ENCODE measurements around the gene ASIC1. TPM values are rescaled to one million over a fixed set of nuclear protein-coding genes. Genes with fewer than 3 reads are reported as not detected.

Gene ASIC1
- polyA plus RNA-seq, 3 donors, result not detected

- H3K9me3 ChIP-seq (replicated peaks in 1 of 2; ENCODE audit: control insufficient read depth in 1 of 2, insufficient read depth in 1 of 2, low read length in 2 of 2), result no peaks in the 10 kb centered on the region
- H3K9ac ChIP-seq (ENCODE audit: insufficient read depth, low read length, poor library complexity, severe bottlenecking), result no peak overlapping the region
- H3K79me2 ChIP-seq (ENCODE audit: insufficient read depth, low read length), result no peaks in the 10 kb centered on the region
- DNase-seq, result no peak
- H3K4me1 ChIP-seq (ENCODE audit: control insufficient read depth in 1 of 2, insufficient read depth in 2 of 2, low read length in 2 of 2), result no peaks in the 10 kb centered on the region
- Mint-ChIP-seq H3K36me3 (peaks cover 57 to 62% of the 10 kb centered on the region in 2 donors), H3K27ac (no peak overlapping the region), H3K4me3 (no peak overlapping the region), H3K9me3 (peaks cover 0 to 2% (median 0%) of the 10 kb centered on the region in 7 donors), H3K27me3 (ENCODE audit: low read depth in 3 of 3) (peaks cover 0 to 3% (median under 1%) of the 10 kb centered on the region in 3 donors), H3K4me1 (no peaks in the 10 kb centered on the region)
- H3K4me2 ChIP-seq (replicated peaks; ENCODE audit: extremely low read depth, low read length, poor library complexity, severe bottlenecking), result no peak overlapping the region
- intact Hi-C loops (cut with micrococcal nuclease), result no loop called here
- H3K36me3 ChIP-seq (replicated peaks in 1 of 2; ENCODE audit: control insufficient read depth in 1 of 2, insufficient read depth in 2 of 2, low read length in 2 of 2), result peaks cover 44 to 61% of the 10 kb centered on the region in 2 donors
- H2AFZ ChIP-seq (ENCODE audit: insufficient read depth, low read depth, low read length, poor library complexity, severe bottlenecking), result no peak overlapping the region
- H3K27me3 ChIP-seq (ENCODE audit: control insufficient read depth in 2 of 2, insufficient read depth in 2 of 2, low read length in 2 of 2), result no peaks in the 10 kb centered on the region
- H3K27ac ChIP-seq (ENCODE audit: low read depth in 1 of 2, low read length in 2 of 2), result no peak overlapping the region
- H4K20me1 ChIP-seq (ENCODE audit: insufficient read depth, low read length), result no peaks in the 10 kb centered on the region
- WGBS (ENCODE audit: insufficient coverage), result 86% methylated on average over 1 of the region's 3 CpGs
- H3K4me3 ChIP-seq (replicated peaks in 1 of 3; ENCODE audit: low read depth in 2 of 3, low read length in 3 of 3), result no peak overlapping the region
- TF ChIP-seq CTCF (IDR thresholded peaks at IDR 0.05), result no peak
Measured at GRCh38 chr12:50100561-50100960, 43.2 kb downstream of the ASIC1 start.

GRCh38 chr12:50101663-50102062, 44.3 kb downstream of the ASIC1 start:
- H3K36me3 ChIP-seq (replicated peaks in 1 of 2; ENCODE audit: control insufficient read depth in 1 of 2, insufficient read depth in 2 of 2, low read length in 2 of 2), result peaks cover 33 to 50% of the 10 kb centered on the region in 2 donors
- no peak overlapping the region for H3K4me3 Mint-ChIP-seq
- no peak overlapping the region for H3K4me2 ChIP-seq (replicated peaks; ENCODE audit: extremely low read depth, low read length, poor library complexity, severe bottlenecking)
- no peaks in the 10 kb centered on the region for H3K4me1 ChIP-seq (ENCODE audit: control insufficient read depth in 1 of 2, insufficient read depth in 2 of 2, low read length in 2 of 2)
- H3K27me3 Mint-ChIP-seq (ENCODE audit: low read depth in 3 of 3), result peaks cover under 1 to 5% (median 3%) of the 10 kb centered on the region in 3 donors
- H3K36me3 Mint-ChIP-seq, result peaks cover 46 to 51% of the 10 kb centered on the region in 2 donors
- H3K4me3 ChIP-seq (replicated peaks in 1 of 3; ENCODE audit: low read depth in 2 of 3, low read length in 3 of 3), result no peak overlapping the region
- WGBS (ENCODE audit: insufficient coverage), result no CpG with 5 or more reads among the region's 3 CpGs
- H4K20me1 ChIP-seq (ENCODE audit: insufficient read depth, low read length), result no peaks in the 10 kb centered on the region
- TF ChIP-seq CTCF (IDR thresholded peaks at IDR 0.05), result no peak
- H3K27me3 ChIP-seq (ENCODE audit: control insufficient read depth in 2 of 2, insufficient read depth in 2 of 2, low read length in 2 of 2), result no peaks in the 10 kb centered on the region
- peaks cover 0 to 2% (median 0%) of the 10 kb centered on the region in 7 donors for H3K9me3 Mint-ChIP-seq
- no peaks in the 10 kb centered on the region for H3K79me2 ChIP-seq (ENCODE audit: insufficient read depth, low read length)
- H3K9ac ChIP-seq (ENCODE audit: insufficient read depth, low read length, poor library complexity, severe bottlenecking), result no peak overlapping the region
- H2AFZ ChIP-seq (ENCODE audit: insufficient read depth, low read depth, low read length, poor library complexity, severe bottlenecking), result no peak overlapping the region
- no peak overlapping the region for H3K27ac ChIP-seq (ENCODE audit: low read depth in 1 of 2, low read length in 2 of 2)
- no peak for DNase-seq
- no peaks in the 10 kb centered on the region for H3K4me1 Mint-ChIP-seq
- H3K27ac Mint-ChIP-seq, result no peak overlapping the region
- no peaks in the 10 kb centered on the region for H3K9me3 ChIP-seq (replicated peaks in 1 of 2; ENCODE audit: control insufficient read depth in 1 of 2, insufficient read depth in 1 of 2, low read length in 2 of 2)
- intact Hi-C loops (cut with micrococcal nuclease), result no loop called here

Measured in CD14-positive monocyte (primary cell).